DND-41 (cell line): ENCODE measurements around the gene PLPPR4.

Source experiments
- ATAC-seq: fragments of 200-7000 bp; cut with Tn5 transposase; 3 replicates; pipeline ENCODE4 v1.9.1; 2021; ENCODE audit warnings: low read depth; ENCODE audit not compliant: insufficient read depth
- DNase-seq: peaks from one replicate; pipeline ENCODE4 v3.0.0-alpha.2; 2020
- H2AFZ ChIP-seq: 2 replicates; pipeline ENCODE4 v1.6.0; 2012; ENCODE audit warnings: low read depth, low read length
- H3K27ac ChIP-seq: 2 replicates; pipeline ENCODE4 v1.5.1; 2012; ENCODE audit warnings: low read length, inconsistent platforms
- H3K27me3 ChIP-seq: fragments of 200-600 bp; sonication (generic); 2 replicates; pipeline ENCODE4 v1.6.0; 2012; ENCODE audit warnings: low read length, mild to moderate bottlenecking, inconsistent platforms; ENCODE audit not compliant: insufficient read depth, poor library complexity
- H3K36me3 ChIP-seq: 2 replicates; pipeline ENCODE4 v1.5.1; 2012; ENCODE audit warnings: low read length, inconsistent platforms; ENCODE audit not compliant: insufficient read depth
- H3K4me1 ChIP-seq: 2 replicates; pipeline ENCODE4 v1.5.1; 2012; ENCODE audit warnings: mild to moderate bottlenecking, low read length; ENCODE audit not compliant: insufficient read depth
- H3K4me2 ChIP-seq: 2 replicates; pipeline ENCODE4 v1.6.0; 2012; ENCODE audit warnings: mild to moderate bottlenecking, moderate library complexity, low read length, inconsistent platforms; ENCODE audit not compliant: insufficient read depth
- H3K4me3 ChIP-seq, 2 experiments: fragments of 200-600 bp in 1 of 2; shearing (Covaris generic) in 1 of 2; 2 replicates each; pipeline ENCODE4 v1.5.1; 2012 to 2016; ENCODE audit warnings: inconsistent platforms in 2 of 2, low read length in 2 of 2, mild to moderate bottlenecking in 2 of 2, low read depth in 1 of 2, moderate library complexity in 1 of 2
- H3K79me2 ChIP-seq: 2 replicates; pipeline ENCODE4 v1.6.0; 2012; ENCODE audit warnings: low read length, inconsistent platforms; ENCODE audit not compliant: insufficient read depth
- H3K9ac ChIP-seq: 2 replicates; pipeline ENCODE4 v1.6.0; 2012; ENCODE audit warnings: low read depth, mild to moderate bottlenecking, inconsistent platforms, low read length, moderate library complexity
- H3K9me3 ChIP-seq: 2 replicates; pipeline ENCODE4 v1.5.1; 2012; ENCODE audit warnings: low read length, moderate library complexity, mild to moderate bottlenecking, inconsistent platforms; ENCODE audit not compliant: insufficient read depth, severe bottlenecking
- H4K20me1 ChIP-seq: 2 replicates; pipeline ENCODE4 v1.6.0; 2012; ENCODE audit warnings: low read length; ENCODE audit not compliant: insufficient read depth
- CTCF ChIP-seq: IDR thresholded peaks from 2 replicates; pipeline ENCODE4 v1.5.1; 2012; ENCODE audit warnings: borderline replicate concordance, low read length, moderate library complexity, mild to moderate bottlenecking; ENCODE audit not compliant: poor library complexity, severe bottlenecking; ENCODE audit errors: extremely low read depth
- EZH2 ChIP-seq: IDR thresholded peaks from 3 replicates; pipeline ENCODE4 v1.6.1; 2012; ENCODE audit warnings: borderline replicate concordance, low read depth, mild to moderate bottlenecking, moderate library complexity, low read length, inconsistent platforms; ENCODE audit not compliant: severe bottlenecking

Gene PLPPR4

GRCh38 chr1:99228153-99228552 is 36.1 kb upstream of the PLPPR4 start:
- Histone ChIP-seq H3K4me3 (no peak overlapping the region), H3K36me3 (no peaks in the 10 kb centered on the region), H3K9me3 (no peaks in the 10 kb centered on the region), H3K27ac (no peak overlapping the region), H4K20me1 (no peaks in the 10 kb centered on the region), H3K4me2 (no peak overlapping the region), H2AFZ (no peak overlapping the region), H3K9ac (no peak overlapping the region), H3K27me3 (no peaks in the 10 kb centered on the region), H3K4me1 (no peaks in the 10 kb centered on the region), H3K79me2 (no peaks in the 10 kb centered on the region)
- ATAC-seq = no peak
- TF ChIP-seq EZH2 = no peak
- no peak for TF ChIP-seq CTCF
- no peak for DNase-seq

- Histone ChIP-seq H3K9me3 (no peaks in the 10 kb centered on the region), H3K4me2 (no peak overlapping the region), H4K20me1 (no peaks in the 10 kb centered on the region), H3K27me3 (no peaks in the 10 kb centered on the region), H3K27ac (no peak overlapping the region), H3K36me3 (no peaks in the 10 kb centered on the region), H3K79me2 (no peaks in the 10 kb centered on the region), H3K4me3 (no peak overlapping the region), H3K9ac (no peak overlapping the region), H2AFZ (no peak overlapping the region), H3K4me1 (no peaks in the 10 kb centered on the region)
- ATAC-seq (no peak), DNase-seq (no peak)
- TF ChIP-seq EZH2 (no peak), CTCF (no peak)
These were observed 35.2 kb upstream of the PLPPR4 start for GRCh38 chr1:99229122-99229521.

- TF ChIP-seq CTCF (no peak), EZH2 (no peak)
- H3K4me2 ChIP-seq = no peak overlapping the region
- H3K27me3 ChIP-seq = no peaks in the 10 kb centered on the region
- no peak overlapping the region for H3K27ac ChIP-seq
- H4K20me1 ChIP-seq = no peaks in the 10 kb centered on the region
- H3K9me3 ChIP-seq = no peaks in the 10 kb centered on the region
- no peak for DNase-seq
- H3K9ac ChIP-seq = no peak overlapping the region
- no peaks in the 10 kb centered on the region for H3K79me2 ChIP-seq
- H3K4me1 ChIP-seq = no peaks in the 10 kb centered on the region
- H3K36me3 ChIP-seq = no peaks in the 10 kb centered on the region
- no peak overlapping the region for H2AFZ ChIP-seq
- H3K4me3 ChIP-seq = no peak overlapping the region
- ATAC-seq = no peak
These were observed 33.6 kb upstream of the PLPPR4 start for GRCh38 chr1:99230695-99231094.

GRCh38 chr1:99232172-99232571 is 32.1 kb upstream of the PLPPR4 start:
- no peak overlapping the region for H3K9ac ChIP-seq
- no peaks in the 10 kb centered on the region for H3K27me3 ChIP-seq
- no peaks in the 10 kb centered on the region for H4K20me1 ChIP-seq
- no peak overlapping the region for H3K4me2 ChIP-seq
- no peak overlapping the region for H3K27ac ChIP-seq
- TF ChIP-seq CTCF (no peak), EZH2 (no peak)
- no peak for DNase-seq
- H3K4me1 ChIP-seq = no peaks in the 10 kb centered on the region
- no peaks in the 10 kb centered on the region for H3K9me3 ChIP-seq
- no peak overlapping the region for H3K4me3 ChIP-seq
- no peak overlapping the region for H2AFZ ChIP-seq
- ATAC-seq = no peak
- no peaks in the 10 kb centered on the region for H3K79me2 ChIP-seq
- H3K36me3 ChIP-seq = no peaks in the 10 kb centered on the region
